Neural cell (in vitro differentiated cells): Measurements from ENCODE around the gene NF1.

ENCODE experiments used
- CTCF ChIP-seq: fragments of 450-650 bp; IDR thresholded peaks from 2 replicates; pipeline ENCODE4 v1.5.1; 2014; ENCODE audit warnings: antibody characterized with exemption, mild to moderate bottlenecking, moderate library complexity; ENCODE audit not compliant: poor library complexity, severe bottlenecking
- EP300 ChIP-seq: fragments of 450-650 bp; conservative IDR thresholded peaks from 2 replicates; pipeline ENCODE4 v1.6.1; 2014; ENCODE audit warnings: antibody characterized with exemption, mild to moderate bottlenecking, moderate library complexity; ENCODE audit not compliant: poor library complexity, severe bottlenecking
- MXI1 ChIP-seq: fragments of 450-650 bp; conservative IDR thresholded peaks from 2 replicates; pipeline ENCODE4 v1.6.1; 2014; ENCODE audit warnings: antibody characterized with exemption, mild to moderate bottlenecking; ENCODE audit not compliant: poor library complexity, severe bottlenecking
- POLR2AphosphoS5 ChIP-seq: IDR thresholded peaks from 2 replicates; pipeline ENCODE4 v1.6.1; 2012
- SMC3 ChIP-seq: fragments of 450-650 bp; conservative IDR thresholded peaks from 2 replicates; pipeline ENCODE4 v1.6.1; 2014; ENCODE audit warnings: antibody characterized with exemption, mild to moderate bottlenecking, moderate library complexity; ENCODE audit not compliant: poor library complexity

- TF ChIP-seq CTCF (no peak), POLR2AphosphoS5 (no peak), EP300 (no peak), MXI1 (no peak), SMC3 (no peak)
Observed at GRCh38 chr17:31200287-31200686, 105.5 kb downstream of the NF1 start.
